Activated naive CD8-positive, alpha-beta T cell treated with anti-CD3 and anti-CD28 coated beads for 36 hours (primary cell): ENCODE measurements around the gene C5orf58. TPM values are rescaled to one million over a fixed set of nuclear protein-coding genes. Genes with fewer than 3 reads are reported as not detected.

ENCODE experiments used
- DNase-seq: peaks from one replicate; pipeline ENCODE4 v3.0.0; 2021
- H3K27ac Mint-ChIP-seq: one replicate; pipeline ENCODE4 v1.8.0; 2022; ENCODE audit warnings: mild to moderate bottlenecking, moderate library complexity, mixed read lengths
- H3K27me3 Mint-ChIP-seq: one replicate; pipeline ENCODE4 v1.8.0; 2022; ENCODE audit warnings: mild to moderate bottlenecking, mixed read lengths
- H3K36me3 Mint-ChIP-seq: one replicate; pipeline ENCODE4 v1.8.0; 2021; ENCODE audit warnings: mild to moderate bottlenecking, mixed read lengths
- H3K4me1 Mint-ChIP-seq: one replicate; pipeline ENCODE4 v1.8.0; 2021; ENCODE audit warnings: mixed read lengths
- H3K4me3 Mint-ChIP-seq: one replicate; pipeline ENCODE4 v1.8.0; 2022; ENCODE audit warnings: mild to moderate bottlenecking, moderate library complexity, mixed read lengths
- H3K9me3 Mint-ChIP-seq: one replicate; pipeline ENCODE4 v1.8.0; 2022; ENCODE audit warnings: mixed read lengths
- total RNA-seq, 2 experiments: library from RNA; stranded (reverse); gene quantifications; one replicate each; pipeline ENCODE4 v1.2.3, GENCODE V29; 2021

The C5orf58 gene, protein sequence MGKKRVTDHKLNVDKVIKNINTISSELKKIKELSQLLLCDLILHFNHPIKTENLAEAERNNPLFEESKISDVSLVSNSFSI
- total RNA-seq: not detected

- H3K4me3 Mint-ChIP-seq: no peak within 1 kb of the TSS
These were observed at the start of gene C5orf58 for GRCh38 chr5:170232786-170233185. TSS of gene C5orf58 (plus strand) at chr5:170232985. CDS start at chr5:170234977, 1,992 bp downstream.

DNA sequence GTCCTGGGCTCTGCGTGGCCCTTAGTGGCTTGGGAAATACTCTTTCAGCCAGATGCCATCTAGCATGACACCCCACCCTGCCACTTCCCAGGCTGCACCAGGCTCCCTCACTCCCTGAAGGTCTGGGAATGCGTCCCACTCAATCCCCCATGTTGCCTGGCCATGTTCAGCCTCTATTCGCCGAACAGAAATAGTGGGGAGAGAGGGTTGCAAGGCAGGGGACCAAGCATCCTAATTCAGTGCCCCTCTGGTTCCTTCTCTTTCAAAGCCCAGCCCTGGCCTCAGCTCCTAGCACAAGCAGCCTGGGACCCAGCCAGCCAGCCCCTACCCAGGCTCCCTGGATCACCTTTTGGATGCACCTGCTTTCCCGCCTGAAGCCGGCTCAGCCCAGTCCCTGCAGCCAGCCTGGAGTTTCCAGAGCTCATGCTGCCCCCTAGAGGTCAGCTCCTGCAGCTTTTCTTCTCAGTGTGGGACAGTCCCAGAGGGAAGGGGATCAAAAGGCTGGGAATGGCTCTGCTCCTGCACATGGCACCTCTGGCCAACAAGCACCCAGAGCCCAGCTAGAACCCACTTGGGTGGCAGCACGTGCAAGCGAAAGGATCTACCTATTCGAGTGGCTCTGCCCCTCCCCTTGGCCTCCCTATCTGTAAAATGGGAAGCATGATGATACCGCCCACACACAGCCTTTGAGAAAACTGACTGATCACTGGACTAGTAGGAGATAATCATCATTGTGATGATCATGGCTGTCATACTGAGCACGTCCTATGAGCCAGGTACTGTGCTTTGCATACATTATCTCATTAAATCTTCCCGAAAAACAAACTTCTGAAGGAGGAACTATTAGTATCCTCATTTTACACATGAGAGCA, 48.7 kb upstream of the C5orf58 start:
- Mint-ChIP-seq H3K9me3 (no peaks in the 10 kb centered on the region), H3K36me3 (no peaks in the 10 kb centered on the region), H3K4me1 (no peaks in the 10 kb centered on the region), H3K4me3 (no peak overlapping the region), H3K27ac (no peak overlapping the region), H3K27me3 (no peaks in the 10 kb centered on the region)
- DNase-seq: peak; percentile 45

More at GRCh38 chr5:170232786-170233185, at the start of gene C5orf58:
- Mint-ChIP-seq H3K36me3 (peaks cover 3% of the 10 kb centered on the region), H3K9me3 (no peaks in the 10 kb centered on the region), H3K4me1 (peaks cover 3% of the 10 kb centered on the region), H3K27ac (no peak within 1 kb of the TSS), H3K27me3 (no peaks in the 10 kb centered on the region)
- no peak for DNase-seq

GRCh38 chr5:170184737-170185136, 48.0 kb upstream of the C5orf58 start:
- no peak overlapping the region for H3K4me3 Mint-ChIP-seq
- no peaks in the 10 kb centered on the region for H3K4me1 Mint-ChIP-seq
- H3K27ac Mint-ChIP-seq: no peak overlapping the region
- no peak for DNase-seq
- no peaks in the 10 kb centered on the region for H3K9me3 Mint-ChIP-seq
- H3K27me3 Mint-ChIP-seq: no peaks in the 10 kb centered on the region
- no peaks in the 10 kb centered on the region for H3K36me3 Mint-ChIP-seq

GRCh38 chr5:170186156-170186555, 46.6 kb upstream of the C5orf58 start:
- H3K27me3 Mint-ChIP-seq: no peaks in the 10 kb centered on the region
- H3K36me3 Mint-ChIP-seq: no peaks in the 10 kb centered on the region
- H3K27ac Mint-ChIP-seq: no peak overlapping the region

DNA sequence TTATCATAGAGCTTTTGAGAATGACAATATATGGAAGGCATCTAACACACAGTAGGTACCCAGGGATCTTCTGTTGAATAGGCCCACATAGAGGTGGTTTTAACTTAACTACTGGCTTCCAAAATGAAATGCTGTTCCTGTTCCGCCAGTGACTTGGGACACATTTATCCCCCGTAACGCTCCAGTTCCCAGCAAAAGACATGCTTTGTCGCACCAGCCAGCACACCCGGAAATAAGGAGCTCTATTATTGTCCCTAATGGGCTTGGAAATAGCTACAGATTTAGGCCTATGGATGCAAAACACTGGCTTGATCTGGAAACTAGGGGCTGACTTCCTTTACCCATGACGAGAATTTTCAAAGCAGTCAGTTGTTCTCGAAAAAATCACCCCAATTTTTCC, 45.9 kb upstream of the C5orf58 start:
- Mint-ChIP-seq H3K4me1 (no peaks in the 10 kb centered on the region), H3K27ac (no peak overlapping the region), H3K4me3 (no peak overlapping the region), H3K36me3 (no peaks in the 10 kb centered on the region), H3K27me3 (no peaks in the 10 kb centered on the region), H3K9me3 (no peaks in the 10 kb centered on the region)
- DNase-seq: no peak

More at GRCh38 chr5:170186156-170186555, 46.6 kb upstream of the C5orf58 start:
- Mint-ChIP-seq H3K4me3 (no peak overlapping the region), H3K9me3 (no peaks in the 10 kb centered on the region), H3K4me1 (no peaks in the 10 kb centered on the region)
- DNase-seq: no peak

GRCh38 chr5:170190436-170191134, 42.2 kb upstream of the C5orf58 start:
- Mint-ChIP-seq H3K27ac (no peak overlapping the region), H3K27me3 (no peaks in the 10 kb centered on the region), H3K36me3 (no peaks in the 10 kb centered on the region), H3K4me3 (no peak overlapping the region), H3K4me1 (no peaks in the 10 kb centered on the region), H3K9me3 (no peaks in the 10 kb centered on the region)
- DNase-seq: no peak

DNA sequence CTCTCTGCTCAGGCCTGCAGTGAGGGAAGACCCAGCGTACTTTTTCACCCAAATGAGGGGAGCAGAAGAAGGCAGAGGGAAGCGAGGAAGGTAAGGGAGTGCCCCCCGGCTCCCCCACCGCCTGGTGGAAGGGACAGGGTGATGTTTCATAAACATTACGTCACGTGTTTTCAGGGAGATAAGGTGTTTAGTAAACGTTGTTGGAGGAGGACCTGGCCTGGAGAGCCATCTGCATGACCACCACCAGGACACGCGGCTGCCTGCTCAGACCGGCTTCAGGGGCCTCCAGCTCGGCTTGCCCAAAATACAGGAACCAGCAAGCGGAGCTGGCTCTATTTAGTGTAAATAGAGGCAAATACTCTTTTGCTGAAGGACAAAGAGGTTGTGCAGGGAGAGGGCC, 40.0 kb upstream of the C5orf58 start:
- H3K9me3 Mint-ChIP-seq: no peaks in the 10 kb centered on the region
- no peaks in the 10 kb centered on the region for H3K36me3 Mint-ChIP-seq
- no peaks in the 10 kb centered on the region for H3K4me1 Mint-ChIP-seq
- no peak for DNase-seq
- no peak overlapping the region for H3K27ac Mint-ChIP-seq
- no peaks in the 10 kb centered on the region for H3K27me3 Mint-ChIP-seq
- H3K4me3 Mint-ChIP-seq: no peak overlapping the region

DNA sequence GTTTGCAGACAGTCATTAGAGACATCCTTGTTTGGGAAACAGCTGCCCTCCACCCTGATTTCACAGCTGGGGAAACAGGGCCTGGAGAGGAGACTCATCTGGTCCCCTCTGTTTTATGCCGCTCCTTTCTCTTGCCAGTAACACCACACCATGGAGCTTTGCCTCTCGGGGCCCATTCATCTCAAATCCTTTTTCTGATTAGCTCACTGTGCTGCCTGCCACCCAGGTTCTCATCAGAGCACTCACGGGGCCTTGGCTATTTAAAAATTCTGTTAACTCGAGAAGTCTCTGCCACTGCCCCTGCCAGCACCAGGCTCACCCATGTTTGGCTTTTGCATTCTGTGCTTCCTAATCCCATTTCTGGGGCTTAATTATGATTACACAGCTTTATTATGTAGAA, 36.8 kb upstream of the C5orf58 start:
- no peak overlapping the region for H3K4me3 Mint-ChIP-seq
- no peaks in the 10 kb centered on the region for H3K36me3 Mint-ChIP-seq
- no peak overlapping the region for H3K27ac Mint-ChIP-seq
- no peaks in the 10 kb centered on the region for H3K4me1 Mint-ChIP-seq
- H3K9me3 Mint-ChIP-seq: no peaks in the 10 kb centered on the region
- H3K27me3 Mint-ChIP-seq: no peaks in the 10 kb centered on the region
- no peak for DNase-seq

DNA sequence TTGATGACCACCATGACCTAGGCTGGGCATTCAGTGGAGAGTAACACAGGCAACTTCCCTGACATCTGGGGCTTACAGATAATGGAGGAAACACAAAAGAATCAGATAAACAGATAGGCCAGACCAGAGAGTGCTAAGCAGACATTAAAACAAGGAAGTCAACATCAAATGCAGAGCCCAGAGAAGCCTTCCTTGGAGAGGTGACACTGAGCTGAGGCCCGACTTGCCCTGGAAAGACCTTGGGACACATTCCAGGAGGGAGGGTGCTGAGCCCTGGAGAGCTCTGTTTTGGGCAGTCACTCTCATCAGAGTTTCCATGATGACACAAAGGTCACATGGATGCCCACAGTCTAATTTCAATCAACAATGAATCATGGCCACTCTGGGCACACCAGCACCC, 31.9 kb upstream of the C5orf58 start:
- Mint-ChIP-seq H3K9me3 (no peaks in the 10 kb centered on the region), H3K4me3 (no peak overlapping the region), H3K36me3 (no peaks in the 10 kb centered on the region), H3K27ac (no peak overlapping the region), H3K27me3 (peaks cover 4% of the 10 kb centered on the region), H3K4me1 (no peaks in the 10 kb centered on the region)
- DNase-seq: no peak

GRCh38 chr5:170201311-170201710, 31.5 kb upstream of the C5orf58 start:
- Mint-ChIP-seq H3K27ac (no peak overlapping the region), H3K9me3 (no peaks in the 10 kb centered on the region), H3K36me3 (no peaks in the 10 kb centered on the region), H3K4me3 (no peak overlapping the region), H3K27me3 (peaks cover 4% of the 10 kb centered on the region), H3K4me1 (no peaks in the 10 kb centered on the region)
- DNase-seq: no peak

DNA sequence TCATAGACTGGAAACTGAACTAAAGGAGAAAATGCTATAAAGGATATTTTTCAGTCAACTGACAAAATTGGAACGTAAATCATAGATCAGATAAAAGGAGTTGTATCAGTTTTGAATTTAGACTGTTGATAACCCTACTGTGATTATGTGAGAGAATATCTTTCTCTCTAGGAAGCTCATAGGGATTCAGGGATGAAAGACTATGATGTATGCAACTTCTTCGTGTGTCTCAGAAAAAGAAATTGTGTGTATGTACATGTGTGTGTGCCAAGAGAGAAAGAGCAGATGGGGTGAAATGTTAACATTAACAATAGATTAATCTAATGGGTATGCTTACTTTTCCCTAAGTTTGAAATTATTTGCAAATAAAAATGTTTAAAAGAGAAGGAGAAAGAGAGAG, 30.7 kb upstream of the C5orf58 start:
- H3K4me1 Mint-ChIP-seq: no peaks in the 10 kb centered on the region
- H3K36me3 Mint-ChIP-seq: no peaks in the 10 kb centered on the region
- no peak overlapping the region for H3K27ac Mint-ChIP-seq
- H3K4me3 Mint-ChIP-seq: no peak overlapping the region
- H3K9me3 Mint-ChIP-seq: no peaks in the 10 kb centered on the region
- peaks cover 8% of the 10 kb centered on the region for H3K27me3 Mint-ChIP-seq
- DNase-seq: no peak

DNA sequence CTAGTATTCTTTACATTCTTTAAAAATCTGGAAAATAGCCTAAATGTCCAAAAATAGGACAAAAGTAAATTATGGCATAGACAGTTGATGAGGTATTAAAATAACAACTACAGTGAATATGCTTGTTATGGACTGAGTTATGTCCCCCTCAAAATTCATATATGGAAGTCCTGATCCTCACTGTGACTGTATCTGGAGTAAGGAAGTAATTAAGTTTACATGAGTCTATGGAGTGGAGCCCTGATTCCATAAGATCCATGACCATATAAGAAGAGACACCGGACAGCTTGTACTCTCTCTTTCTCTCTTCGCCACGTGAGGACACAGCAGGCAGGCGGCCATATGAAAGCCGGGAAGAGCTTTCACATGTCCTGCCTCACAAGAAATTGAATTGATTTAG, 28.6 kb upstream of the C5orf58 start:
- no peak overlapping the region for H3K4me3 Mint-ChIP-seq
- H3K27ac Mint-ChIP-seq: no peak overlapping the region
- no peaks in the 10 kb centered on the region for H3K36me3 Mint-ChIP-seq
- peaks cover 8% of the 10 kb centered on the region for H3K27me3 Mint-ChIP-seq
- no peaks in the 10 kb centered on the region for H3K9me3 Mint-ChIP-seq
- no peaks in the 10 kb centered on the region for H3K4me1 Mint-ChIP-seq
- DNase-seq: no peak

DNA sequence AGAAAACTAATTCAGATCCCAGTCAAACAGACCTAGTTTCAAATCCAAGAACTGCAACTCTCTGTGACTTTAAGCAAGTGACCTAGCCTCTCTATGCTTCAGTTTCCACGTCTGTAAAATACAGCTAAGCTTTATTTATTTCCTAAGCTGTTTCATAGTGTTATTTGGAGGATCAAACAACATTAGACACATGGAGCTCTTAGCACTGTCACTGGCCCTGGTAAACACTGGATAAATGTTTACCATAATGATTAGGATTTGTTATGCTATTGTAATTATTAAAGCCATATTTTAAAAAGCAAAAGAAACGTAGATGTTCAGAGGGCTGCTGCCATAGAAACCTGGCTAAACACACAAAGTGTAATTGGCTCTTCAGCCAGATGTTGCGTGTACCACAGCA, 26.6 kb upstream of the C5orf58 start:
- no peaks in the 10 kb centered on the region for H3K4me1 Mint-ChIP-seq
- peaks cover 14% of the 10 kb centered on the region for H3K27me3 Mint-ChIP-seq
- no peak overlapping the region for H3K4me3 Mint-ChIP-seq
- H3K27ac Mint-ChIP-seq: no peak overlapping the region
- H3K36me3 Mint-ChIP-seq: no peaks in the 10 kb centered on the region
- no peaks in the 10 kb centered on the region for H3K9me3 Mint-ChIP-seq
- no peak for DNase-seq

- no peaks in the 10 kb centered on the region for H3K36me3 Mint-ChIP-seq
- no peak overlapping the region for H3K27ac Mint-ChIP-seq
- no peak overlapping the region for H3K4me3 Mint-ChIP-seq
- H3K9me3 Mint-ChIP-seq: no peaks in the 10 kb centered on the region
- no peaks in the 10 kb centered on the region for H3K4me1 Mint-ChIP-seq
- H3K27me3 Mint-ChIP-seq: peaks cover 14% of the 10 kb centered on the region
- DNase-seq: no peak
These were observed 25.8 kb upstream of the C5orf58 start for GRCh38 chr5:170206958-170207357.

GRCh38 chr5:170211575-170212334, 21.0 kb upstream of the C5orf58 start:
- H3K36me3 Mint-ChIP-seq: no peaks in the 10 kb centered on the region

More at GRCh38 chr5:170211575-170212334, 21.0 kb upstream of the C5orf58 start:
- no peaks in the 10 kb centered on the region for H3K4me1 Mint-ChIP-seq
- H3K4me3 Mint-ChIP-seq: no peak overlapping the region
- H3K9me3 Mint-ChIP-seq: no peaks in the 10 kb centered on the region
- no peak overlapping the region for H3K27ac Mint-ChIP-seq
- peaks cover 13% of the 10 kb centered on the region for H3K27me3 Mint-ChIP-seq
- DNase-seq: no peak
